Left lung (tissue), 14 donors: ENCODE data around the gene SLC5A7. TPM values are rescaled to one million over a fixed set of nuclear protein-coding genes. Genes with fewer than 3 reads are reported as not detected.

Experiments used
- ATAC-seq: fragments of 200-7000 bp; cut with Tn5 transposase; one replicate; pipeline ENCODE4 v1.9.1; 2020; ENCODE audit warnings: moderate library complexity
- DNase-seq, 4 donors: peaks; one replicate each; pipeline ENCODE4 v3.0.0-alpha.2; 2013 to 2020
- H3K27ac ChIP-seq, 2 donors: fragments of 200-600 bp; sonication (generic) in 1 of 2; one replicate each; pipeline versions ENCODE4 v1.5.0 to v1.8.0; 2020 to 2021
- H3K27me3 ChIP-seq, 2 donors: fragments of 200-600 bp; sonication (generic) in 1 of 2; one replicate each; pipeline versions ENCODE4 v1.5.0 to v1.8.0; 2020 to 2021
- H3K36me3 ChIP-seq, 2 donors: fragments of 200-600 bp; sonication (generic) in 1 of 2; one replicate each; pipeline versions ENCODE4 v1.5.0 to v1.8.0; 2020 to 2021
- H3K4me1 ChIP-seq, 2 donors: fragments of 200-600 bp; one replicate each; pipeline ENCODE4 v1.8.0; 2021
- H3K4me3 ChIP-seq, 2 donors: fragments of 200-600 bp; sonication (generic) in 1 of 2; one replicate each; pipeline versions ENCODE4 v1.5.0 to v1.8.0; 2020 to 2021; ENCODE audit warnings: mild to moderate bottlenecking in 1 of 2
- H3K9me3 ChIP-seq, 2 donors: fragments of 200-600 bp; sonication (generic) in 1 of 2; one replicate each; pipeline versions ENCODE4 v1.5.0 to v1.8.0; 2020 to 2021
- CTCF ChIP-seq, 2 donors: fragments of 200-600 bp; sonication (generic) in 1 of 2; IDR thresholded peaks; one replicate each; pipeline versions ENCODE4 v1.5.0 to v1.8.0; 2021; ENCODE audit warnings: antibody characterized with exemption in 2 of 2
- intact Hi-C, 2 donors: fragments of 100-400 bp; cut with DNase I; formaldehyde crosslinking; loops; one replicate each; pipeline versions ENCODE4 v1.11.2 to v1.14.2; 2022
- long read RNA-seq, 12 donors: library from polyadenylated mRNA in 2 of 12; unstranded in 2 of 12; transcript quantifications; one replicate each; pipeline ENCODE4 v2.0.0 and lab custom pipeline, GENCODE V29; 2019 to 2026
- polyA plus RNA-seq, 6 donors: library from polyadenylated mRNA; unstranded; fragments of 120-200 nt; gene quantifications; one replicate each; pipeline ENCODE4 v1.2.1, GENCODE V29; 2013; ENCODE audit not compliant: insufficient read length in 6 of 6
- total RNA-seq, 2 donors: library from RNA; stranded (reverse); fragmentation: NEBNext Ultra II Directional; extraction: Animal tissue kit (Norgen Biotek cat#: 25700); gene quantifications; one replicate each; pipeline ENCODE4 v1.2.1, GENCODE V29; 2021
- donor health status: DM: no; HTN: yes; CAD: no.
- donor health status: DM: no; HTN: no; CAD: no.

Gene SLC5A7
- total RNA-seq (under 1 TPM; 0.23 to 0.84 TPM), polyA plus RNA-seq (under 1 TPM; 0.05 to 0.19 (median 0.07) TPM)
- long read RNA-seq, donor 1 = 0 reads
- long read RNA-seq, donor 2 = 0 reads
- long read RNA-seq, donor 3 = 0 reads
- long read RNA-seq, donor 4 = 0 reads
- long read RNA-seq, donor 5 = 0 reads
- long read RNA-seq, donor 6 = 0 reads
- long read RNA-seq, donor 7 = 0 reads
- long read RNA-seq, donor 8 = 0 reads
- long read RNA-seq, donor 9 = 0 reads
- long read RNA-seq, donor 10 = 0 reads
- long read RNA-seq, donor 11, full-length matches to known transcripts = 1 of 6 reads
- long read RNA-seq, donor 11, partial matches to known transcripts = 5 of 6 reads
- long read RNA-seq, donor 11, other reads (novel, unspliced or antisense) = 0 of 6 reads
- long read RNA-seq, donor 12 = 0 reads

- Histone ChIP-seq H3K9me3 (no peaks in the 10 kb centered on the region), H3K4me3 (peak within 1 kb of the TSS in 1 of 2 donors; percentile 11), H3K27ac (no peak within 1 kb of the TSS), H3K27me3 (peaks cover 20 to 33% of the 10 kb centered on the region in 2 donors), H3K36me3 (no peaks in the 10 kb centered on the region), H3K4me1 (no peaks in the 10 kb centered on the region)
- TF ChIP-seq CTCF (IDR thresholded peaks at IDR 0.05) = no peak
- ATAC-seq (peak; percentile 71), DNase-seq (peak in 1 of 4 donors; percentile 73)
- intact Hi-C loops = no loop called here
These were observed at the start of gene SLC5A7 for GRCh38 chr2:107986278-107987217. SLC5A7 (plus strand) TSS chr2:107986524; CDS start chr2:107988156, 1,632 bp downstream.

- Histone ChIP-seq H3K9me3 (no peaks in the 10 kb centered on the region), H3K27me3 (no peaks in the 10 kb centered on the region), H3K36me3 (no peaks in the 10 kb centered on the region), H3K4me1 (no peaks in the 10 kb centered on the region), H3K4me3 (no peak overlapping the region), H3K27ac (no peak overlapping the region)
- no peak for TF ChIP-seq CTCF (IDR thresholded peaks at IDR 0.05)
- DNase-seq (no peak), ATAC-seq (no peak)
- intact Hi-C loops = no loop called here
These were observed 24.9 kb upstream of the SLC5A7 start for GRCh38 chr2:107961395-107961794.

GRCh38 chr2:107964185-107964584 lies 22.1 kb upstream of the SLC5A7 start:
- H3K4me3 ChIP-seq = no peak overlapping the region
- no peak for ATAC-seq

GRCh38 chr2:107984707-107985106 lies 1.6 kb upstream of the SLC5A7 start:
- no peak for TF ChIP-seq CTCF (IDR thresholded peaks at IDR 0.05)
- no peak for ATAC-seq
- Histone ChIP-seq H3K27me3 (peaks cover 20 to 33% of the 10 kb centered on the region in 2 donors), H3K36me3 (no peaks in the 10 kb centered on the region), H3K27ac (no peak overlapping the region), H3K4me3 (no peak overlapping the region), H3K4me1 (no peaks in the 10 kb centered on the region), H3K9me3 (no peaks in the 10 kb centered on the region)
- intact Hi-C loops = no loop called here
- no peak for DNase-seq

More at GRCh38 chr2:107964185-107964584, 22.1 kb upstream of the SLC5A7 start:
- no peak overlapping the region for H3K27ac ChIP-seq
- H3K9me3 ChIP-seq = peaks cover 4 to 5% of the 10 kb centered on the region in 2 donors
- intact Hi-C loops = no loop called here
- no peak for TF ChIP-seq CTCF (IDR thresholded peaks at IDR 0.05)
- no peaks in the 10 kb centered on the region for H3K4me1 ChIP-seq
- H3K27me3 ChIP-seq = no peaks in the 10 kb centered on the region
- H3K36me3 ChIP-seq = no peaks in the 10 kb centered on the region
- no peak for DNase-seq

GRCh38 chr2:107988108-107988507 lies 1.8 kb downstream of the SLC5A7 start:
- no peaks in the 10 kb centered on the region for H3K9me3 ChIP-seq
- ATAC-seq (no peak), DNase-seq (peak in 1 of 4 donors; percentile 55)
- TF ChIP-seq CTCF (IDR thresholded peaks at IDR 0.05) = no peak
- H3K27ac ChIP-seq = no peak overlapping the region
- peaks cover 0 to 2% of the 10 kb centered on the region in 2 donors for H3K4me1 ChIP-seq
- intact Hi-C loops = no loop called here
- no peak overlapping the region for H3K4me3 ChIP-seq
- no peaks in the 10 kb centered on the region for H3K36me3 ChIP-seq
- H3K27me3 ChIP-seq = peaks cover 20 to 33% of the 10 kb centered on the region in 2 donors
